Measurements from ENCODE around the gene DHX15.

DHX15 gene

GRCh38 chr4:24544208-24544988, 40.0 kb downstream of the DHX15 start:
- peaks cover 14% of the 10 kb centered on the region for H3K36me3 ChIP-seq (ENCODE audit: insufficient read depth, low read length)
- peaks cover 27% of the 10 kb centered on the region for H3K4me1 ChIP-seq (ENCODE audit: insufficient read depth, low read length)
- no peaks in the 10 kb centered on the region for H3K9me3 ChIP-seq (ENCODE audit: control insufficient read depth, insufficient read depth, low read length)
- no peak overlapping the region for H3K9ac ChIP-seq (ENCODE audit: low read depth, low read length)

- H3K36me3 ChIP-seq (ENCODE audit: insufficient read depth, low read length) = peaks cover 14% of the 10 kb centered on the region
- H3K9me3 ChIP-seq (ENCODE audit: control insufficient read depth, insufficient read depth, low read length) = no peaks in the 10 kb centered on the region
- no peak overlapping the region for H3K9ac ChIP-seq (ENCODE audit: low read depth, low read length)
- H3K4me1 ChIP-seq (ENCODE audit: insufficient read depth, low read length) = no peaks in the 10 kb centered on the region
Observed at GRCh38 chr4:24537025-24537424, 47.3 kb downstream of the DHX15 start.

GRCh38 chr4:24535399-24535798, 49.0 kb downstream of the DHX15 start:
- Histone ChIP-seq H3K36me3 (ENCODE audit: insufficient read depth, low read length) (peaks cover 8% of the 10 kb centered on the region; the same call in 1 of the 2 replicates), H3K9me3 (ENCODE audit: control insufficient read depth, insufficient read depth, low read length) (no peaks in the 10 kb centered on the region), H3K4me1 (ENCODE audit: insufficient read depth, low read length) (no peaks in the 10 kb centered on the region), H3K9ac (ENCODE audit: low read depth, low read length) (no peak overlapping the region)

- no peaks in the 10 kb centered on the region for H3K4me1 ChIP-seq (ENCODE audit: insufficient read depth, low read length)
- peaks cover 13% of the 10 kb centered on the region for H3K36me3 ChIP-seq (ENCODE audit: insufficient read depth, low read length)
- H3K9me3 ChIP-seq (ENCODE audit: control insufficient read depth, insufficient read depth, low read length) = no peaks in the 10 kb centered on the region
Observed at GRCh38 chr4:24533364-24533763, 51.0 kb downstream of the DHX15 start.

GRCh38 chr4:24529555-24529954, 54.8 kb downstream of the DHX15 start:
- Histone ChIP-seq H3K4me1 (ENCODE audit: insufficient read depth, low read length) (no peaks in the 10 kb centered on the region), H3K36me3 (ENCODE audit: insufficient read depth, low read length) (peaks cover 23% of the 10 kb centered on the region), H3K9me3 (ENCODE audit: control insufficient read depth, insufficient read depth, low read length) (no peaks in the 10 kb centered on the region), H3K9ac (ENCODE audit: low read depth, low read length) (no peak overlapping the region)

More at GRCh38 chr4:24533364-24533763, 51.0 kb downstream of the DHX15 start:
- H3K9ac ChIP-seq (ENCODE audit: low read depth, low read length) = no peak overlapping the region

- no peaks in the 10 kb centered on the region for H3K4me1 ChIP-seq (ENCODE audit: insufficient read depth, low read length)
- H3K36me3 ChIP-seq (ENCODE audit: insufficient read depth, low read length) = peaks cover 20% of the 10 kb centered on the region
- H3K9me3 ChIP-seq (ENCODE audit: control insufficient read depth, insufficient read depth, low read length) = no peaks in the 10 kb centered on the region
- H3K9ac ChIP-seq (ENCODE audit: low read depth, low read length) = no peak overlapping the region
Observed at GRCh38 chr4:24527371-24527770, 57.0 kb downstream of the DHX15 start.

GRCh38 chr4:24521544-24521943, 62.8 kb downstream of the DHX15 start:
- H3K36me3 ChIP-seq (ENCODE audit: insufficient read depth, low read length) = peaks cover 6% of the 10 kb centered on the region

GRCh38 chr4:24519649-24520048, 64.7 kb downstream of the DHX15 start:
- Histone ChIP-seq H3K9me3 (ENCODE audit: control insufficient read depth, insufficient read depth, low read length) (no peaks in the 10 kb centered on the region), H3K9ac (ENCODE audit: low read depth, low read length) (no peak overlapping the region), H3K36me3 (ENCODE audit: insufficient read depth, low read length) (peaks cover 3% of the 10 kb centered on the region), H3K4me1 (ENCODE audit: insufficient read depth, low read length) (peaks cover 22% of the 10 kb centered on the region)

More at GRCh38 chr4:24521544-24521943, 62.8 kb downstream of the DHX15 start:
- H3K4me1 ChIP-seq (ENCODE audit: insufficient read depth, low read length) = peaks cover 15% of the 10 kb centered on the region
- H3K9ac ChIP-seq (ENCODE audit: low read depth, low read length) = no peak overlapping the region
- H3K9me3 ChIP-seq (ENCODE audit: control insufficient read depth, insufficient read depth, low read length) = no peaks in the 10 kb centered on the region

GRCh38 chr4:24517676-24518075, 66.7 kb downstream of the DHX15 start:
- Histone ChIP-seq H3K9me3 (ENCODE audit: control insufficient read depth, insufficient read depth, low read length) (no peaks in the 10 kb centered on the region), H3K4me1 (ENCODE audit: insufficient read depth, low read length) (peaks cover 25% of the 10 kb centered on the region), H3K36me3 (ENCODE audit: insufficient read depth, low read length) (no peaks in the 10 kb centered on the region; the same call in none of the 2 replicates), H3K9ac (ENCODE audit: low read depth, low read length) (no peak overlapping the region)

- Histone ChIP-seq H3K36me3 (ENCODE audit: insufficient read depth, low read length) (no peaks in the 10 kb centered on the region; the same call in none of the 2 replicates), H3K9ac (ENCODE audit: low read depth, low read length) (no peak overlapping the region), H3K4me1 (ENCODE audit: insufficient read depth, low read length) (peaks cover 24% of the 10 kb centered on the region), H3K9me3 (ENCODE audit: control insufficient read depth, insufficient read depth, low read length) (no peaks in the 10 kb centered on the region)
Observed at GRCh38 chr4:24516926-24517325, 67.4 kb downstream of the DHX15 start.

- Histone ChIP-seq H3K9me3 (ENCODE audit: control insufficient read depth, insufficient read depth, low read length) (no peaks in the 10 kb centered on the region), H3K9ac (ENCODE audit: low read depth, low read length) (no peak overlapping the region), H3K36me3 (ENCODE audit: insufficient read depth, low read length) (no peaks in the 10 kb centered on the region; the same call in 1 of the 2 replicates), H3K4me1 (ENCODE audit: insufficient read depth, low read length) (peaks cover 30% of the 10 kb centered on the region)
Observed at GRCh38 chr4:24515698-24516097, 68.7 kb downstream of the DHX15 start.

GRCh38 chr4:24514808-24515207, 69.5 kb downstream of the DHX15 start:
- no peaks in the 10 kb centered on the region; the same call in 1 of the 2 replicates for H3K36me3 ChIP-seq (ENCODE audit: insufficient read depth, low read length)

GRCh38 chr4:24513718-24514117, 70.6 kb downstream of the DHX15 start:
- H3K9ac ChIP-seq (ENCODE audit: low read depth, low read length) = no peak overlapping the region
- H3K9me3 ChIP-seq (ENCODE audit: control insufficient read depth, insufficient read depth, low read length) = no peaks in the 10 kb centered on the region
- H3K36me3 ChIP-seq (ENCODE audit: insufficient read depth, low read length) = peaks cover 2% of the 10 kb centered on the region; the same call in 1 of the 2 replicates
- H3K4me1 ChIP-seq (ENCODE audit: insufficient read depth, low read length) = peaks cover 34% of the 10 kb centered on the region

More at GRCh38 chr4:24514808-24515207, 69.5 kb downstream of the DHX15 start:
- Histone ChIP-seq H3K9me3 (ENCODE audit: control insufficient read depth, insufficient read depth, low read length) (no peaks in the 10 kb centered on the region), H3K4me1 (ENCODE audit: insufficient read depth, low read length) (peaks cover 34% of the 10 kb centered on the region), H3K9ac (ENCODE audit: low read depth, low read length) (no peak overlapping the region)

- Histone ChIP-seq H3K36me3 (ENCODE audit: insufficient read depth, low read length) (peaks cover 21% of the 10 kb centered on the region; the same call in 1 of the 2 replicates), H3K9me3 (ENCODE audit: control insufficient read depth, insufficient read depth, low read length) (no peaks in the 10 kb centered on the region), H3K4me1 (ENCODE audit: insufficient read depth, low read length) (peaks cover 43% of the 10 kb centered on the region), H3K9ac (ENCODE audit: low read depth, low read length) (no peak overlapping the region)
Observed at GRCh38 chr4:24511371-24512063, 72.8 kb downstream of the DHX15 start.

Measured in ES-I3 (cell line).